ENCODE data around the gene SMG1.
"Not testable (repeated sequence)": the region's sequence is repeated elsewhere in the genome, so short reads cannot be mapped to it uniquely, and the experiment has no call there.

SMG1 gene

DNA sequence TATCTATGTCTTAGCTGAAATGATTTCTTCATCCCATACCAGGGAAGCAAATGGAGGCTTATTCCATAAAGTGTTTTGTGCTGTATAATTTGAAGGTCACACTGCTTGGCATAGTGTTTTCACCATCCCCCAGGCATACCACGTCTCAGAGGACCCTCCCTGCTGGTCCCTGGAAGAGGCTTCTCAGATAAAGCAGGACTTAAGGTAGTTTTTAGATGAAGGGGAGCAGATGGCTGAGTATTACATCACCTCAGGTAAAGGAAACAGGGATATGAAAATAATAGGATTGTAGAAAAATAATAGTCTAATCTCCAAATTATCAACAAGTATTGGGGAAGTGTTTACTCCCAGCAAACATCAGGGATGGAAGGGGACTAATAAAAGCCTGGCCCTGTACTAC is 7.3 kb upstream of the SMG1 start:
- no peak for DNase-seq (ENCODE audit: low read depth, low spot score)

DNA sequence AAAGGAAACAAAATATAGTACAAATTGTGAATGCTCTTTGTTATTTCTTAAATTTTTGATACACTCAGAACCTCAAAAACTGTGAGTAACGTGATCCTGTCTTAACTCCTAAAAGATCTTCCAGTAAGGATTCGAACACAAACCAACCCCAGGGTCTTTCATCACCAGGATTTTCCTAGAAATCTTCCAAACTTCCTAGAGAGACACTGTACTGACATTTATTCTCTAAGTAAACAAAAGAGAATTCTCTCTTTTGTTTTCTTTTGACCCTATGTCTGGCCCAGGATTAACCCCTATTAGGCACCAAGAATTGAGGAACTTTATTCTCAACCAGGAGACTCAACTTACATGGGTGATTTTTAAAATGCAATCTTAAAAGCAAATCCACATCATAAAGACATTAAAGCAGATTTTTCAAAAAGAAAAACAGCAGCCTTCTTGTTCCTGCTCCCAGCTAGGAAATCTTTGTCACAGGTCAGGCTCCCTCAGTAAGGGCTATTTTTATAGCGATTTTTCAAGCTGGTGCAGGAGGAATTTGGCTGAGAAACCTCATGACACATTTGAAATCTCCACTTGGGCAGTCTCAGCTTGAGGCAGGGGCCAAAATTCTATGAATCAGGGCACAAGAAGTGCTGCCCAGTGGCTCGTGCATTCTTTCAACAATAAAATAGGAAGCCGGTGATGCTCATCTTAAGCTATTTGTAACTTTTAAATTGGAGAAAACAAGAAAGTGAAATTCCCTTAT is 6.2 kb upstream of the SMG1 start:
- DNase-seq (ENCODE audit: low read depth, low spot score): no peak

DNA sequence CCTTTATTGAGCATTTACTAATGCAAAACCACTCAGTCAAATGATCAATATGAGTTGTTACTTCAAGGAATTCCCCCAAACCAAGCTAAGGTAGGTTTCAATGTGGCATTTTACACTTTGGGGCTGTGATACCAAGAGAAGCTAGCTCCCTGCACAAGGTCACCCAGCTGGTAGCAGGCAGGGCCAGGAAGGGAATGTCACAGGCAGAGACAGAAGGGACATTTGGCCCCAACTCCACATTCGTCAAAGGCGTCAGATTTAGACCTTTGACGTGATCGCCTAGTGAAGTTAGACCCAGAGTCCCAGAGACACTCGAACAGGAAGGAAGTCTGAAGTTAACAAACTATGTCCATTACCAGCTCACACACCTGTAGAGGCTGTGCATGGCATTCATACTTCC is 5.5 kb upstream of the SMG1 start:
- DNase-seq (ENCODE audit: low read depth, low spot score): no peak

DNA sequence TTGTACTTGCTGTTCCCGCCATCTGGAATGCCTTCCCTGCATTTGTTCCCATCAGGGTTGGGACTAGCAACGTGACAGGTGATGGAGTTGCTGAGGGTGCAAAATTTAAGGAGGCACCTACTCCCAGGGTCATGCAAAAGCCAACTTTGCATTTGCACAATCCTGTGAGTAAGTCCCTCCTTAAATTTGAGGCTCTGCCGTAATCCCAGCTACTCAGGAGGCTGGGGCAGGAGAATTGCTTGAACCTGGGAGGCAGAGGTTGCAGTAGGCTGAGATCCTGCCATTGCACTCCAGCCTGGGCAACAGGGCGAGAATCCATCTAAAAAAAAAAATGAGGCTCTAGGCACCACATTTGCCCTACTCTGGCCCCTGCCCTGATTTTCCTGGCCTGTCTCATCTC is 3.9 kb upstream of the SMG1 start:
- not testable (repeated sequence) for DNase-seq (ENCODE audit: low read depth, low spot score)

DNA sequence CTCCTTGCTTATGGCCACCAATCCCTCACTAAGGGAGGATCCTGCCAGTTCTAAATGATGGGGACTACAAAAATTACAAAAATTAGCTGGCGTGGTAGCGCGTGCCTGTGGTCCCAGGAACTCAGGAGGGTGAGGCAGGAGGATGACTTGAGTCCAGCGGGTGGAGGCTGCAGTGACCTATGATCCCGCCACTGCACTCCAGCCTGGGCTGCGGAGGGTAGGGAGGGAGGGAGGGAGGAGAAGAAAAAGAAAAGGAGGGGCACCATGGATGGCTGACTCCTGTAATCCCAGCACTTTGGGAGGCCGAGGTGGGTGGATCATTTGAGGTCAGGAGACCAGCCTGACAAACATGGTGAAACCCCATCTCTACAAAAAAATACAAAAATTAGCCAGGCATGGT is 1.9 kb upstream of the SMG1 start:
- not testable (repeated sequence) for DNase-seq (ENCODE audit: low read depth, low spot score)

DNA sequence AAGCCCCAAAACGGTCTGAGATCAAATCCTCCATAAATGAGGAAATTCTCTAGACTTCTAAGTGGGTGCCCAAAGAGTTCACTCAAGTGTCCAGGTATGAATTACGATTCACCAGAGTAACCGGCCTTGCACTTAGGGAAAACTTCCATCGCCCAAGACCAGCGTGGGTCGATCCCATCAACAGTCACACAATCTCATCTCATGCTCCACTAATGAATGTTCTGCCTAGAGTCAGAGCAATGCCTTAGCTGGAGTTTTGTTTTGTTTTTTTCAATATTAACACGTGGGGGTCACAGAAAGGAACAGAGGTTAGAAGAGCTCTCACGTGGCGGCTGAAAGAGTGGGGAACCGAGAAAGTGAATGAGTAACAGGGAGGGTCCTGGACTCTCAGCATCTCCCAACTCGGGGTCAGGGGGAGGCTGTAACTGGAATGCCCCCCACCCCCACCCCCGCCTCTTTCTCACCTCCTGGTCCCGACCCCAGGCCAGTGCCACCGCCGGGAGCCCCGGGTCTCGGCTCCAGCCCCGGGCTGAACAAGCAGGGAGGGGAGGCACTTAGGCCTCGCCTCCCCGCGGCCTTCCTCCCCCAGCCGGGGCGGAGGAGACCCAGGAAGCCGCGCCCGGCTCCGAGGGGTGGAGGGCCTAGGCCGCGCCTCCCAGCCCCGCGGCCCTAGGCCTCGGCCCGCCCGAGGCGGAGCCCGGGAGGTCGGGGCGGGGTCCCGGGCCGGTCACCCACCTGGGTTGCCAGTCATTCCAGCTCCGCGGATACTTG is 808 bp downstream of the SMG1 start:
- peak; percentile 17 for DNase-seq (ENCODE audit: low read depth, low spot score)

DNA sequence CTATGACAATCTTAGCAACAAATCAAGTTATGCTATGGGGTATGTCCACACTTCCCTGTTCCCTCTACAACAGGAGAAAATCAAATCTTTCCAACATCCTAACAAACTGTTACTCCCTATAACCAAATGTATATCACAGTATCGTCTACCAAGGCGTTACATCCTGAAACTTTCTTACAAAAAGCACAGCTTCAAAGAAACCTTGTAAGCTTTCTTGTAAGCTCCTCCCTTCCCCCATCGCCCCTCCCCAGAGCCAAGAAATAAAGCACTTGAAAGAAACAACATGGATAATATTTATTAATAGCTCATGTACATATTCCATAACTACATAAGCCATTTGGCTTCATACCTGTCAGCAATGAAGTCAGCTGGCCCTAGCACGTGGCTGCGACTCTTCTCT is 2.3 kb downstream of the SMG1 start:
- DNase-seq (ENCODE audit: low read depth, low spot score): not testable (repeated sequence)

DNA sequence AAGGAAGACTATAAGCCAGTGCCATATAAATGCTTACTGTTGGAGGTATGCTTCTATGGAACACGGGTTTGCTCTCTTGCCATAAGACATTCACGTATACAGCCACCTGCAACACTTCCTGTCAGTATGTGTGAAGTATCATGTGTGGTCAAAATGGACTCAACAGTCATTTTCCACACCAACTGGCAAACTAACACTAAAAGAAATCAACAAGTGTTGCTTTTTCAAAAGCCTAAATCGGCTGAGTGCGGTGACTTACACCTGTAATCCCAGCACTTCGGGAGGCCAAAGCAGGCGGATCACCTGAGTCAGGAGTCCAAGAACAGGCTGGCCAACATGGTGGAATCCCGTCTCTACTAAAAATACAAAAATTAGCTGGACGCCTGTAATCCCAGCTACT is 3.1 kb downstream of the SMG1 start:
- not testable (repeated sequence) for DNase-seq (ENCODE audit: low read depth, low spot score)

DNA sequence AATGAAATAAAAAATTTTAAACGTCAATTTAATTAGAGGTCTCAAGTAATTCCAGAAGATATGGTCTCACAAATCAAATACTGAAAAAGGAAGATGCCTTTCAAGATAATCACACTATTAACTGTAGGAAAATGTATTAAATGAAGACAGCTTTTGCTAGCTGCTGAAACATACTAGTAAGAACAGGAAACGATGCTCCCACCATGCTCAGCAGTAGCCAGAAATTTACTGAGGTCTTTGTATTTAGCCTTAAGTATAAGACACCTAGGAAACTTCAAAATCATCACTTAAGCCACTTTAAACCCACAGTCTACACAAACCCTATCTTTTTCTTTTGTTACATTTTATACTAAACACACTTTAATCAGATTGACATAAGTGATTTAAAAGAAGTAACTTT is 16.6 kb downstream of the SMG1 start:
- DNase-seq (ENCODE audit: low read depth, low spot score): not testable (repeated sequence)

DNA sequence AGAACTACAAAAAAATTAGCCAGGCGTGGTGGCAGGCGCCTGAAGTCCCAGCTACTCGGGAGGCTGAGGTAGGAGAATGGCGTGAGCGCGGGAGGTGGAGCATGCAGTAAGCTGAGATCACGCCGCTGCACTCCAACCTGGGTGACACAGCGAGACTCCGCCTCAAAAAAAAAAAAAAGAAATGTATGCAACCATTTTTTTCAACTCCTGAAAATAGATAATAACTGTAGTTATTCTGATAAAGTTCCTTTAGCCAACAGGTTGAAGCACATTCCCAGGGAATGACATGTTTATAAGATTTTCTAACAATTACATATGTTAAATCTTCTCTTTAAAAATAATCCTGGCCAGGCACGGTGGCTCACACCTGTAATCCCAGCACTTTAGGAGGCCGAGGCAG is 17.5 kb downstream of the SMG1 start:
- DNase-seq (ENCODE audit: low read depth, low spot score): not testable (repeated sequence)

DNA sequence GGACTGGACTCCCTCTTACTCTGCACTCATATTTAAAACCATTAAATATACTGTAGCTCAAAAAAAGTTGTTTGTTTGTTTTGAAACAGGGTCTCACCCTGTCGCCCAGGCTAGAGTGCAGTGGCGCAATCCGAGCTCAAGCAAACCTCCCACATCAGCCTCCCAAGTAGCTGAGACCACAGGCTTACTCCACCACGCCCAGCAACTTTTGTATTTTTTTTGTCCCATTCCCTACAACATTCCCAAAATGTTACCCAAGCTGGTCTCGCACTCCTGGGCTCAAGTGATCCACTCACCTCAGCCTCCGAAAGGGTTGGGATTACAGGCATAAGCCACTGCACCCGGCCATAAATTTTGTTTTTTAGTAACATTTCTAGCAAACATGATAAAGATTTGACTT is 23.4 kb downstream of the SMG1 start:
- DNase-seq (ENCODE audit: low read depth, low spot score): not testable (repeated sequence)

DNA sequence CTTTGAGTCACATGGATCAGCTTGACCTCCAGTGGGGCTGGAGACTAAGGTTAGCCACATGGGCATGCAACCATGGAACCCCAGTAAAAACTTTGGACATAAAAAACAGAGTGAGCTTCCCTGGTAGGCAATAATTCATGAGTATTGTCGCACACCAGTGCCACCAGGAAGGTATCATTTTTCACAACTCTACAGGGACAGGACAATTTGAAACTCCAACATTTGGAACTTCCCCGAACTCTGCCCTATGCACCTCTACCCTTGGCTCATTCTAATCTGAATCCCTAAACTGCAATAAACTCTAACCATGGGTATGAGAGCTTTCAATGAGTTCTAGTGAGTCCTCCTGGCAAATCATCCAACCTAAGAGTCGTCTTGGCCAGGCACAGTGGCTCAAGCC is 24.2 kb downstream of the SMG1 start:
- DNase-seq (ENCODE audit: low read depth, low spot score): not testable (repeated sequence)

DNA sequence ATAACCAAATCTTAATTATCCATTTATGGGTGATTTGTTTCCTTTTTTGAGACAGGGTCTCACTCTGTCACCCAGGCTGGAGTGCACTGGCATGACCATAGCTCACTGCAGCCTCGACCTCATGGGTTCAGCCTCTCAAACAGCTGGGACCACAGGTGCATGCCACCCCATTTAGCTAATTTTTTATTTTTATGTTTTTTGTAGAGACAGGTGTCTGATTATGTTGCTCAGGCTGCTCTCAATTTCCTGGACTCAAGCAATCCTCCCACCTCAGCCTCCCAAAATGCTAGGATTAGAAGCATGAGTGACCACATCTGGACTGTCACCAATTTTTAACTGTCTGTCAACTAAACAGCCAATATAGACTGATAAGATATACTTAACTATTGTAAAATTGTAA is 25.0 kb downstream of the SMG1 start:
- DNase-seq (ENCODE audit: low read depth, low spot score): not testable (repeated sequence)

DNA sequence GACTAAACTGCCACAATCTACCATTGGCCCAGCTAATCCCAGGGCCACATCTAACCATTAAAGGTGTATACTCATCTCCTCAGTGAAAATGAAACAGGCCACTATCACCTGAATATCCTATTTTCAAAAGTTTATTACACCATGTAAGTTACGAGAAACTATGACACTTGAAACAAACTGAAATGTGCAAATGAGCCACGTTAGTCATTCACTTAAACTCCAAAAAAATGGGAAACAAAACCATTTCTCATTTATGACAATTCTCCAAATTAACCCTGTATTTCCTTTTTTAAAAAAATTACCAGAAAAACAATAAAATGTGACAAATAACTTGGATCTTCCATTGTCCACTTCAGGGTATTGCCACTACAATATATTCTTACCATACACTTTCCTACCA is 41.8 kb downstream of the SMG1 start:
- DNase-seq (ENCODE audit: low read depth, low spot score): not testable (repeated sequence)

DNA sequence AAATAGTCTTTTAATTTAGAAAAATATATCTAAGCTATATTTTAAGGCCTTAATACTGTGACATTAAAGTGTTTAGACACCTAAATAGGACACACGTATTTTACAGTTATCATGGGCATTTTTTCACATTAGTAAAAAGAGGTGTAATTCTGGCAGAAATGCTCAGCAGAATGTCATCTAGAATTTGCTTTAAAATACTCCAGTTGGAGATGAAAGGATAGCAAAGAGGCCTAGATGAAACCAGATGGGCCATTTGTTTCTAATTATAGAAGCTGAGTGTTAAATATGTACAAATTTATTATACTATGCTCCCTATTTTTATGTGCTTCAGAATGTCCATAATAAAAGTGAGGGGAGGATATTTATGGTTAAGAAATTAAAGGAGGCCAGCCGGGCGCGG is 48.5 kb downstream of the SMG1 start:
- DNase-seq (ENCODE audit: low read depth, low spot score): not testable (repeated sequence)

DNA sequence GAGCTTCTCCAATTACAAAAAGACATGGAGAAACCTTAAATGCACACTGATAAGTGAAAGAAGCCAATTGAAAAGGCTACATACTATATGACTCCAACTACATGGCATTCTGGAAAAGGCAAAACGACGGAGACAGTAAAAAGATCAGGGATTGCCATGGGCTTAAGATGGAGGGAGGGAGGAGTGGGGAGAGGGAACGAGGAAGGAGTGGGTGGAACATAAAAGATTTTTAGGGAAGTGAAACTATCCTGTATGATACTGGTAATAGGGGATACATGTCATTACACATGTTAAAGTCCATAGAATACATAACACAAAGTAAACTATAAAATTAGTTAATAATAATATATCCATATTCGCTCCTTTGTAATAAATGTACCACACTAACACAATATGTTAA is 48.9 kb downstream of the SMG1 start:
- DNase-seq (ENCODE audit: low read depth, low spot score): not testable (repeated sequence)

DNA sequence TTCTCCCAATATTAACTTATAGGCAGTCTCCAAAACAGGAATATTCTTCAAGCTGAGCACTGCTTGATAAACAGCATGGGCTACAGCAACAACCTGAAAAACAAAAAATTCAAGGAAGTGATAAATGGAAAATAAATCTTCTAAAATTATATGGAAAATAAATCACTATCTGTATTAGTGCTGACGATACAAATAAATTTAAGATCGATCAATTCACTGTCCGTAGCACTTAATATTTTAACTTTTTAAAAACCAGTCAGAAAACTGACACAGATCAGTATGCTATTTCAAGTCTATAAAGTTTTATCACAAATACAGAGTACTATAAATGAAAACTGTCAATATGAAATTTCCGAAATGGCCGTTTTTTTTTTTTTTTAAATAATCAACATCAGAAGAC is 49.9 kb downstream of the SMG1 start:
- not testable (repeated sequence) for DNase-seq (ENCODE audit: low read depth, low spot score)

DNA sequence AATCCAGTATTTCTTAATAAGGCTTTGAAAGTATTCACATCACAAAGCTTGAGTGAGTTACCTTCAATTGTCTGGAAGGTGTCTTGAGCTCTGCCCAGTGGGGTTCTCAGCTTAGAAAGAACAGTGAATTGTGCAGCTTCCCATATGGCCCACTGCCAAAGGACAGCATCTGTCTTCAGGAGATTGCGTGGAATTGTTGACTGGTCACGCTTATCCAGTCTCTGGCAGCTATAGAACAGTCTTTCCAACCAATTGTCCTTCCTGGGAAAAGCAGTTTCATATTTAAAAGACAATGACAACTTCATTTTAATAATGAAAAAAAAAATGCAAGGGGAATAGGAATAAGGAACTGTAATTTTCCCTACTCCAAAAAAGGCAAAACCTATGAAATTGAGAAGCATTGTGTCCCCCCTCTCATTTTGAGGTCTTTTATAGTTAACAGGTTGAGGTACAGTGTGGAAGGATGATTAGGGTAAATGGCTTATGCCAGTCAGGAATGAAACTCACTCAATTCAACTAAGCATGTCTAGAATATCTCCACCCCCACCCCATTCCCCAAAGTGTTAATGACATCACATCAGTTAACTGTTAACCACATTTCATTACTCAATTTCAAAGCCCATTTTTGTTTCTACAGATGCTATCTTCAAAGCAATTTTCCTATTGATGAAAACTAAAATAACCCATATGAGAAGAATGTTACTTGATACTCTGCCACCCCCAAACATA is 57.0 kb downstream of the SMG1 start:
- not testable (repeated sequence) for DNase-seq (ENCODE audit: low read depth, low spot score)

DNA sequence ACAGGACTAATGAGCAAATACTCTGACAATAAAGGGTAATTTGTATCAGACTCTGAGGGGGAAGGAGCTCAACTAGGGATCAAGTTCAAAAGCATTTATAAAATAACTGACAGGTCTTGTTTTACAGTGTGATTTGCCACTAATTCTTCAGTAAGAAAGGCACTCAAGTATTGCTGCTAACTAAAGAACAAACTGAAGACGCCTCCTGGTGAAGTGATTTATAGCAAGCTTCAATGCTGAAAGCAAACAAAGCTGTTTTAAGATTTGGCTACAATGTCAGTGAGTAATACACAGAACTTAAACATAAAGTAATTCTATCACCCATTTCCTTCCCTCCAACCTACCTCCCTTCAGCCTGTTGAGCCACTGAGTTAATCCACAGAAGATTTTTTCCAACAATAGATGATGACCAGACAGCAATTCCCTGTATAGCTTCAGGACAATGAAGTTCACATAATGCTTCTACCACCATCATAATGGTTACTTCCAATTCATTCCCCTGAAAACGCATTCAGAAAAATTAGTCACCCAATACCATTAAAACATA is 59.9 kb downstream of the SMG1 start:
- not testable (repeated sequence) for DNase-seq (ENCODE audit: low read depth, low spot score)

DNA sequence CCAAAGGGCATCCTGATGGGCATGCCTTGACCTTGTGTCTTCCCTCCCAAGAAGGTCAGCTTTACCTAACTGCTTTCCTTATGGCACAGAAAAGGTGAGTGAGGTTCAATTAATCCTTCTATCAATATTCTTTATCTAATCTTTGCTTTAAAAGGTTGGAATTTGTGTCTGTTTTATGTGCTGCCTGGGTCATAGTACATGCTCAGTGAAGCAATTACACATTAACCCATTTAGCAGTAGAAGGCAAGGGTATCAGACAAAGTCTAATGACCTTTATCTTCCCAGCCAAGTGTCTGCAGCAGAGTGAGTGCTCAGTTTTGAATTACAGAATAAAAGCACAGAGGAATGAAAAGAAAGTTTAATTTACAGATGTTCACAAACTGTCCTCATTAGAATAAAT is 63.3 kb downstream of the SMG1 start:
- DNase-seq (ENCODE audit: low read depth, low spot score): not testable (repeated sequence)

DNA sequence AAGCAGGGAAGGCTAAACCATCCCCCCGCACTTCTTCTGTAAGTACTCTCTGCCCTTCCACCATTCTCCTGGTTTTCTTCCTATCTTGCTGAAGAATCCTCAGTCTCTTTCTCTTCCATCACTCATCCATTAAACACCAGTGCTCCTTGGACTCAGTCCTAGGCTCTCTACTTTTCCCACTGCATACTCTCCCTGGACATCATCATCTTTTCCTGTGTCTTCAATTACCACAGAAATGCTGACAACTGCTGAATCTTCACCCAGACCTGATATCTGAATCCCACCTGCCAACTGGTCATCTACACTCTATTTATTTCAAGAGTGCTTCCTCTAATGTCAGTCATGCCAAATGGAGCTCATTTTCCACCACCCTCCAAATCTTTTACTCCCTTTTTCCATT is 71.0 kb downstream of the SMG1 start:
- no peak for DNase-seq (ENCODE audit: low read depth, low spot score)

DNA sequence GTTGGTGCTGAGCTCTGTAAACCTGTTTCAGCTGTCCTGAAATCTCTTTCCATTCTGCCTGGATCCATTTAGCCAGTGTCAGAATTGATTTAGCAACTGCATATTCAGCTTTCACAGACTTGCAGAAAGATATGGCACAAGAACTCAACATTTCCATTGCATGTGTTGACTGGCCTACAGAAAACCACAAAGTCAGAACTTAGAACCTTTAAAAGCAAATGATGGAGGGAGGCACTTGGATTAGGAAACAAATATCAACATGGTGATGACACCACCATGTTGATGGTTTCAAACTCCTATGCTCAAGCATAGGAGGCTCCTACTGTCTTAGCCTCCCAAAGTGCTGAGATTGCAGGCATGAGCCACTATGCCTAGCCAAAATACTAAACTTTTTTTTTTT is 72.5 kb downstream of the SMG1 start:
- DNase-seq (ENCODE audit: low read depth, low spot score): no peak
